Activated CD8-positive, alpha-beta T cell treated with anti-CD3 and anti-CD28 coated beads for 36 hours (primary cell): ENCODE measurements around the gene PEPD. TPM values are rescaled to one million over a fixed set of nuclear protein-coding genes. Genes with fewer than 3 reads are reported as not detected.
"Not testable (repeated sequence)": the region's sequence is repeated elsewhere in the genome, so short reads cannot be mapped to it uniquely, and the experiment has no call there.

Source experiments
- ATAC-seq: fragments of 200-7000 bp; cut with Tn5 transposase; one replicate; pipeline ENCODE4 v1.10.0; 2021; ENCODE audit warnings: mild to moderate bottlenecking, moderate library complexity
- CTCF ChIA-PET: fragments of 350-600 bp; sonication (Branson Sonifier 250); formaldehyde crosslinking; loops from one replicate; lab custom pipeline; 2021; ENCODE audit warnings: antibody characterized with exemption; lab: Charles Lee
- POLR2A ChIA-PET: fragments of 350-600 bp; sonication (Branson Sonifier 250); formaldehyde crosslinking; loops from one replicate; lab custom pipeline; 2021; ENCODE audit warnings: antibody characterized with exemption; lab: Charles Lee
- DNase-seq: peaks from one replicate; pipeline ENCODE4 v3.0.0-alpha.2; 2020
- H3K27ac Mint-ChIP-seq: one replicate; pipeline ENCODE4 v1.8.0; 2021; ENCODE audit warnings: mild to moderate bottlenecking, mixed read lengths
- H3K27me3 Mint-ChIP-seq: one replicate; pipeline ENCODE4 v1.8.0; 2021; ENCODE audit warnings: mixed read lengths
- H3K36me3 Mint-ChIP-seq: one replicate; pipeline ENCODE4 v1.8.0; 2021; ENCODE audit warnings: low read depth, mixed read lengths
- H3K4me1 Mint-ChIP-seq: one replicate; pipeline ENCODE4 v1.8.0; 2021; ENCODE audit warnings: low read depth, mixed read lengths
- H3K4me3 Mint-ChIP-seq: one replicate; pipeline ENCODE4 v1.8.0; 2021; ENCODE audit warnings: mild to moderate bottlenecking, moderate library complexity, mixed read lengths
- H3K9me3 Mint-ChIP-seq: one replicate; pipeline ENCODE4 v1.8.0; 2021; ENCODE audit warnings: mixed read lengths
- CTCF ChIP-seq: fragments of 200-600 bp; IDR thresholded peaks from one replicate; pipeline ENCODE4 v1.8.0; 2022; ENCODE audit warnings: antibody characterized with exemption, mild to moderate bottlenecking
- intact Hi-C: fragments of 100-400 bp; cut with micrococcal nuclease; formaldehyde crosslinking; loops from one replicate; pipeline ENCODE4 v1.10.0; 2022
- total RNA-seq, 2 experiments: library from RNA; stranded (reverse); gene quantifications; one replicate each; pipeline ENCODE4 v1.2.3, GENCODE V29; 2021

The PEPD gene
- total RNA-seq, 2 experiments from 2014 or later = 32.6 to 34.6 TPM

GRCh38 chr19:33557196-33557595 lies 35.6 kb upstream of the PEPD start:
- no peak for ATAC-seq

GRCh38 chr19:33556261-33556660 lies 34.7 kb upstream of the PEPD start:
- DNase-seq (no peak), ATAC-seq (no peak)
- Mint-ChIP-seq H3K9me3 (no peaks in the 10 kb centered on the region), H3K4me3 (no peak overlapping the region), H3K36me3 (no peaks in the 10 kb centered on the region), H3K27ac (no peak overlapping the region), H3K4me1 (no peaks in the 10 kb centered on the region), H3K27me3 (peaks cover 2% of the 10 kb centered on the region)
- no peak for TF ChIP-seq CTCF
- intact Hi-C loops = no loop called here
- ChIA-PET POLR2A (no interaction called here), CTCF (no interaction called here)

More at GRCh38 chr19:33557196-33557595, 35.6 kb upstream of the PEPD start:
- ChIA-PET POLR2A (no interaction called here), CTCF (no interaction called here)
- intact Hi-C loops = no loop called here
- Mint-ChIP-seq H3K36me3 (no peaks in the 10 kb centered on the region), H3K4me1 (no peaks in the 10 kb centered on the region), H3K27ac (no peak overlapping the region), H3K27me3 (peaks cover 5% of the 10 kb centered on the region), H3K9me3 (no peaks in the 10 kb centered on the region), H3K4me3 (no peak overlapping the region)
- no peak for TF ChIP-seq CTCF
- DNase-seq = no peak

GRCh38 chr19:33555726-33556125 lies 34.1 kb upstream of the PEPD start:
- H3K4me1 Mint-ChIP-seq, ATAC-seq, POLR2A ChIA-PET, H3K27me3 Mint-ChIP-seq, intact Hi-C loops, H3K27ac Mint-ChIP-seq, DNase-seq, H3K9me3 Mint-ChIP-seq, H3K36me3 Mint-ChIP-seq, H3K4me3 Mint-ChIP-seq, CTCF ChIA-PET: not testable (repeated sequence)

- CTCF ChIA-PET = no interaction called here
- TF ChIP-seq CTCF = no peak
- no peak for ATAC-seq
- POLR2A ChIA-PET = no interaction called here
- DNase-seq = no peak
- no peaks in the 10 kb centered on the region for H3K9me3 Mint-ChIP-seq
- H3K27me3 Mint-ChIP-seq = peaks cover 2% of the 10 kb centered on the region
- intact Hi-C loops = no loop called here
- H3K36me3 Mint-ChIP-seq = no peaks in the 10 kb centered on the region
- H3K27ac Mint-ChIP-seq = no peak overlapping the region
- no peak overlapping the region for H3K4me3 Mint-ChIP-seq
- no peaks in the 10 kb centered on the region for H3K4me1 Mint-ChIP-seq
Observed at GRCh38 chr19:33554821-33555220, 33.2 kb upstream of the PEPD start.

- Mint-ChIP-seq H3K36me3 (no peaks in the 10 kb centered on the region), H3K9me3 (no peaks in the 10 kb centered on the region), H3K27me3 (peaks cover 2% of the 10 kb centered on the region), H3K27ac (no peak overlapping the region), H3K4me3 (no peak overlapping the region), H3K4me1 (no peaks in the 10 kb centered on the region)
- CTCF ChIA-PET = no interaction called here
- DNase-seq = no peak
- POLR2A ChIA-PET = no interaction called here
- intact Hi-C loops = no loop called here
- no peak for ATAC-seq
- TF ChIP-seq CTCF = no peak
Observed at GRCh38 chr19:33554391-33554790, 32.8 kb upstream of the PEPD start.
